ENCODE data around the gene SVIP. TPM values are rescaled to one million over a fixed set of nuclear protein-coding genes. Genes with fewer than 3 reads are reported as not detected.

SVIP gene
- total RNA-seq, 6 experiments from 2014 or later: 3.5 to 12.0 (median 5.8) TPM

DNA sequence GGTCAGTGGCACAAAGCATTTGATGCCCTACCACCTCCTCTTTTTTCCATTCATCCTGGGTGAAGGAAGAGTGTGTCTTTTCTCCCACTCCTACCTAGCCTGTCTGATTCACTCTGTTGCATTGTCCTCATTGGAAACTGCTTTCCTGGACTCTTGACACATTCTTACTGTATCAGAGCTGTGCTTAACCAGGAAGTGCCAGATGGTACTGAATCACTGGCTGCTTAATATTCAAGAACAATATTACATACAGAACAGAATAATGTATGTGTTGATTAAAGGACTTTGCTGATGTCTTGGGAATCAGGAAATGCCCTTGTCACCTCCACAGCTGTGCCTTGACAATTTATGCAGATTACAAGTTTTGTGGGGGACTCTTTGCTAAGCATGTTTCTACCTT, 44.4 kb downstream of the SVIP start:
- intact Hi-C loops (cut with DNase I): no loop called here
- peak in 2 of 4 donors; percentile 16 to 75 for ATAC-seq
- no peak for DNase-seq
- Histone ChIP-seq H3K4me3 (no peak overlapping the region), H3K27ac (no peak overlapping the region), H3K27me3 (no peaks in the 10 kb centered on the region), H3K9me3 (no peaks in the 10 kb centered on the region), H3K4me1 (peaks cover 0 to under 1% (median 0%) of the 10 kb centered on the region in 4 donors), H3K36me3 (no peaks in the 10 kb centered on the region)
- TF ChIP-seq POLR2A (IDR thresholded peaks at IDR 0.05): no peak
- TF ChIP-seq, protein P1, sequence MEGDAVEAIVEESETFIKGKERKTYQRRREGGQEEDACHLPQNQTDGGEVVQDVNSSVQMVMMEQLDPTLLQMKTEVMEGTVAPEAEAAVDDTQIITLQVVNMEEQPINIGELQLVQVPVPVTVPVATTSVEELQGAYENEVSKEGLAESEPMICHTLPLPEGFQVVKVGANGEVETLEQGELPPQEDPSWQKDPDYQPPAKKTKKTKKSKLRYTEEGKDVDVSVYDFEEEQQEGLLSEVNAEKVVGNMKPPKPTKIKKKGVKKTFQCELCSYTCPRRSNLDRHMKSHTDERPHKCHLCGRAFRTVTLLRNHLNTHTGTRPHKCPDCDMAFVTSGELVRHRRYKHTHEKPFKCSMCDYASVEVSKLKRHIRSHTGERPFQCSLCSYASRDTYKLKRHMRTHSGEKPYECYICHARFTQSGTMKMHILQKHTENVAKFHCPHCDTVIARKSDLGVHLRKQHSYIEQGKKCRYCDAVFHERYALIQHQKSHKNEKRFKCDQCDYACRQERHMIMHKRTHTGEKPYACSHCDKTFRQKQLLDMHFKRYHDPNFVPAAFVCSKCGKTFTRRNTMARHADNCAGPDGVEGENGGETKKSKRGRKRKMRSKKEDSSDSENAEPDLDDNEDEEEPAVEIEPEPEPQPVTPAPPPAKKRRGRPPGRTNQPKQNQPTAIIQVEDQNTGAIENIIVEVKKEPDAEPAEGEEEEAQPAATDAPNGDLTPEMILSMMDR (IDR thresholded peaks at IDR 0.05): no peak

DNA sequence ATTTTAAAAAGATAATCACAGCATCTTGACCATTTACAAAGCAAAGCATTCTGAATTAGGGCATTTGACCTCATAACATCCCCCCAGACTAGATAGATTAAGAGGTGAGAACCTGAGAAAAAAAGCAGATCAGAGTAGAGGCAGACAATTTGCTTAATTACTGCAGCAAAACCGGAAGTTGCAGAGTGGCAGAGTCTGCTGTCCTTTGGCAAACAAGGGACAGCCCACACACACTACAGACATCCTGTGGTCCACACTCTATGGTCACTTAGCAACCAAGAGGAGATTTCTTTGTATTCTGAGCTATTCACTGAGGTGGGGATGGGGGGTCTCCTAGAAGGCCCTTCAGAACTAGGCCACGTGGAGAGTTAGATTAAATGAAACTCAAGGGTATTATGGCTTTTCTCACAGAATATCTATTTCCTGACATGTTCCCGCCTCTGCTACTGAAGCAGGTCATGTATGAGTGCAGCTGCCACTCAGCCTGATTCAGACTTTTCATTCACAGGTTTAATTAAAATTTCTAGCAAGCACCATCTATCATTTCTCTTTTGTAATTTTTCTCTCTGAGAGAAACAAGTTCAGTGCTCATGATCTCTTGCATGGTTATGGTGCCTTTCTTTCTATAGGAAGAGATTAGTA, 48.5 kb downstream of the SVIP start:
- WGBS (ENCODE audit: insufficient coverage, low coverage, low lambda C conversion rate, missing lambda C conversion rate): 66% methylated on average over 3 of the region's 3 CpGs
- Histone ChIP-seq H3K4me3 (no peak overlapping the region), H3K9me3 (no peaks in the 10 kb centered on the region), H3K27me3 (no peaks in the 10 kb centered on the region), H3K36me3 (no peaks in the 10 kb centered on the region), H3K27ac (no peak overlapping the region), H3K4me1 (peaks cover 0 to 16% (median 0%) of the 10 kb centered on the region in 4 donors)
- DNase-seq: no peak
- intact Hi-C loops (cut with DNase I): no loop called here
- no peak for TF ChIP-seq POLR2A (IDR thresholded peaks at IDR 0.05)
- TF ChIP-seq, protein P1 (IDR thresholded peaks at IDR 0.05): no peak
- ATAC-seq: no peak

DNA sequence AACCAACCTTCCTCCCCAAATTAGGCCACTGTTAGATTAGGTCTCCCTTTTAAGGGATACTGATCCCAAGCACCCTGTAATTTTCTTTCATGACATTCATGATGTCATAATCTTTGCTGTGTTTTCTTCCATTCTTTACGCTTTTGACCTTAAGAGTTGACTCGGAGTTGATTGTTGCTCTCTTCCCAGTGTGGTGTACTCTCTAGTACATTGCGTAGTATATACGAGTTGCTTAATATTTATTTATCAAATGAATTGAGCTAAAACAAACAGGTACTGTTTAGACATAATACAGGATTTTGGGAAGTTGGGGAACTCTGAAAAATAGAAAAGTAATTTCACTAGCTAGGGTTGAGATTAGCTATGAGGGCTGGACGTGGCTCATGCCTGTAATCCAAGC, 49.8 kb downstream of the SVIP start:
- Histone ChIP-seq H3K4me1 (peaks cover 0 to 21% (median under 1%) of the 10 kb centered on the region in 4 donors), H3K27ac (peak overlapping the region in 1 of 3 donors; percentile 25), H3K27me3 (no peaks in the 10 kb centered on the region), H3K4me3 (no peak overlapping the region), H3K9me3 (no peaks in the 10 kb centered on the region), H3K36me3 (no peaks in the 10 kb centered on the region)
- WGBS (ENCODE audit: insufficient coverage, low coverage, low lambda C conversion rate, missing lambda C conversion rate): 27% methylated on average over 5 of the region's 5 CpGs
- ATAC-seq: peak; percentile 72 to 80 (median 74)
- TF ChIP-seq POLR2A (IDR thresholded peaks at IDR 0.05): no peak
- TF ChIP-seq, protein P1 (IDR thresholded peaks at IDR 0.05): no peak
- intact Hi-C loops (cut with DNase I): no loop called here
- no peak for DNase-seq

DNA sequence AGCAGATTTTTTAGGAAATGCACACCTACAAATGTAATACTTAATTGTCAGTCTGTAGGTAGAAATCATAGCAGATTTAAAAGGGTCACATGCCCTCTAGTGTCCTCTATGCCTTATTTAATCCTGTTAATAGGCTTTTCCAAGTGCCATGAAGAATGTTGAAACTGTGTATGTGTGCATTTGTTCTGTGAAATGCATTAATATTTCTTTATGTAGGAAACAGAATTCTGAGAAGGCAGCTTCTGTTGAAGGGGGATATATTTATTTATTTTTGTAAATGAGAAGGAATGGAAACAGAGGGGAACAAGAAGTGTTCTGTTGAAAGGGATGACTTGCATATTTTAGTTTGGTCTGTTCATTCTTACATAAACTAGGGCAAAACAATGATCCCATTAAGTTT, 51.0 kb downstream of the SVIP start:
- Histone ChIP-seq H3K9me3 (no peaks in the 10 kb centered on the region), H3K27ac (no peak overlapping the region), H3K36me3 (no peaks in the 10 kb centered on the region), H3K27me3 (no peaks in the 10 kb centered on the region), H3K4me1 (peaks cover 0 to 24% (median 2%) of the 10 kb centered on the region in 4 donors), H3K4me3 (no peak overlapping the region)
- DNase-seq: no peak
- no peak for TF ChIP-seq POLR2A (IDR thresholded peaks at IDR 0.05)
- TF ChIP-seq, protein P1 (IDR thresholded peaks at IDR 0.05): peak in 3 of 4 donors; percentile 18 to 27 (median 26)
- ATAC-seq: peak; percentile 43 to 58 (median 49)
- intact Hi-C loops (cut with DNase I): no loop called here

Data from right lobe of liver (tissue), 6 donors.